NT2/D1 (cell line): Measurements from ENCODE around the gene ACOX2.

Experiments used
- YY1 ChIP-seq: IDR thresholded peaks from 2 replicates; pipeline ENCODE4 v1.6.1; 2011; ENCODE audit not compliant: insufficient read length, insufficient read depth
- ZNF274 ChIP-seq: IDR thresholded peaks from 2 replicates; pipeline ENCODE4 v1.6.1; 2011; ENCODE audit warnings: mild to moderate bottlenecking, low read depth, low read length

DNA sequence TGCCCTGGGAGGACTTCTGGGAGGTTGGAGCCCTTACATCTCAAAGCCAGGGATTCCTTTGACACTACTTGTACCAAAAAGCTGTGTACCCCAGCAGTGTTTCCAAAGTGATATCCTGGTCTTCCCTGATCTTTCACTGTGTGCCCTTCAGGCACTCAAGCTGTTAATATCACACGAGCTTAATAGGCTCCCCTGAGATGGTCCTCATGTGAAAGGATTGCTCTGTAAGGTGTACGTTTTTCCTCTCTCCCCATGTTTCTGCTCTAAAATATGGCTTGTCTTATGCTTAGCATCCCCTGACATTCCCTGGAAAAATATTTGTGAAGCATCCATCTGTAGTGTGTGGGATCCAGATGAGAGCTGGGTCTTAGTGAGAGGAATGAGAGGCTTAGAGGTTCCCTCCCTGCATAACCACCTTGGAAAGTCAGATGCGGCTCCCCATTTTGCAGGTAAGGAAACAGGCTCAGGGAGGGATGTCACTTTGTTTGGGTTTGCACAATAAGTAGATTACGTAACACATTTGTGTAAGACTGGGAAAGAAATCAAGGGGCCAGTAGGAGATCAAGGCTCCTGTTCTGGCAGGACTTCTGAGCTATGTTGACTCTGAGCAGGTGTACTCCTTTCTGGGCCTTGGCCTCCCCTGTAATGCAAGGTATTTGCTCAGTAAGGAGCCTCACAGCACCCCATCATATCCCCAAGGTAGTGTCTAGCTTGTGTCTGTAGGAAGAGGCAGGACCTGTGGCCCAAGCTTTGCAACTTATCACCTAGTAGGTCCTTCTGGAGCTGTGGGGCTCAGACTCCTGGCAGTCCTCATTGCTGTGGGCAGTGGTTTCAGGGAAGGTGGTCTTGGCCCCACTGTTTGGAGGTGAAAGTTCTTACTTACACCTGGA, 667 bp upstream of the ACOX2 start:
- TF ChIP-seq ZNF274 (no peak), YY1 (no peak)
